Fibroblast of villous mesenchyme (primary cell): ENCODE data around the gene NR1D2. TPM values are rescaled to one million over a fixed set of nuclear protein-coding genes. Genes with fewer than 3 reads are reported as not detected.

Experiments
- DNase-seq: peaks from one replicate; pipeline ENCODE4 v3.0.0-alpha.2; 2010; ENCODE audit warnings: low read depth
- H3K4me3 ChIP-seq: 2 replicates; pipeline ENCODE4 v1.5.1; 2011; ENCODE audit warnings: low read depth, mild to moderate bottlenecking, low read length
- total RNA-seq: library from RNA; depleted of rRNA; stranded (reverse); fragments of >200 nt; gene quantifications from 2 replicates; pipeline ENCODE4 v1.2.3, GENCODE V29; 2012
- TF ChIP-seq, protein P1 (sequence below): IDR thresholded peaks from 2 replicates; pipeline ENCODE4 v1.5.1; 2012; ENCODE audit warnings: low read depth, mild to moderate bottlenecking, low read length; ENCODE audit not compliant: insufficient read depth

NR1D2 gene
- total RNA-seq, 1 donor: 35.8 TPM

DNA sequence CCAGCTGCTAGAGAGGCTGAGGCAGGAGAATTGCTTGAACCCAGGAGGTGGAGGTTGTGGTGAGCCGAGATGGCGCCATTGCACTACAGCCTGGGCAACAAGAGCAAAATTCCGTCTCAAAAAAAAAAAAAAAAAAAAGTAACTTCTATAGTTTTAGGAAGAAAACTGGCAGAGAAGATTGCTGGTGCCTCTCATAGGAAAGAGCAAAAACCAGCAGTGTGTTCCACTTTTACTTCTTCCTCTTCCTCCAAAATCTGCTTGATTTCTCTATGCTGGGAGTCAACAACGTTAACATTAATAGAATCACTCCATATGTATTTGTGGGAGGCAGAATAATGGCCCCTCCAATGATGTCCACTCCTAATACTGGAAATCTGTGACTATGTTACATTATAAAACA is 12.5 kb upstream of the NR1D2 start:
- TF ChIP-seq, protein P1, sequence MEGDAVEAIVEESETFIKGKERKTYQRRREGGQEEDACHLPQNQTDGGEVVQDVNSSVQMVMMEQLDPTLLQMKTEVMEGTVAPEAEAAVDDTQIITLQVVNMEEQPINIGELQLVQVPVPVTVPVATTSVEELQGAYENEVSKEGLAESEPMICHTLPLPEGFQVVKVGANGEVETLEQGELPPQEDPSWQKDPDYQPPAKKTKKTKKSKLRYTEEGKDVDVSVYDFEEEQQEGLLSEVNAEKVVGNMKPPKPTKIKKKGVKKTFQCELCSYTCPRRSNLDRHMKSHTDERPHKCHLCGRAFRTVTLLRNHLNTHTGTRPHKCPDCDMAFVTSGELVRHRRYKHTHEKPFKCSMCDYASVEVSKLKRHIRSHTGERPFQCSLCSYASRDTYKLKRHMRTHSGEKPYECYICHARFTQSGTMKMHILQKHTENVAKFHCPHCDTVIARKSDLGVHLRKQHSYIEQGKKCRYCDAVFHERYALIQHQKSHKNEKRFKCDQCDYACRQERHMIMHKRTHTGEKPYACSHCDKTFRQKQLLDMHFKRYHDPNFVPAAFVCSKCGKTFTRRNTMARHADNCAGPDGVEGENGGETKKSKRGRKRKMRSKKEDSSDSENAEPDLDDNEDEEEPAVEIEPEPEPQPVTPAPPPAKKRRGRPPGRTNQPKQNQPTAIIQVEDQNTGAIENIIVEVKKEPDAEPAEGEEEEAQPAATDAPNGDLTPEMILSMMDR: no peak
- DNase-seq: no peak
- H3K4me3 ChIP-seq: no peak overlapping the region

DNA sequence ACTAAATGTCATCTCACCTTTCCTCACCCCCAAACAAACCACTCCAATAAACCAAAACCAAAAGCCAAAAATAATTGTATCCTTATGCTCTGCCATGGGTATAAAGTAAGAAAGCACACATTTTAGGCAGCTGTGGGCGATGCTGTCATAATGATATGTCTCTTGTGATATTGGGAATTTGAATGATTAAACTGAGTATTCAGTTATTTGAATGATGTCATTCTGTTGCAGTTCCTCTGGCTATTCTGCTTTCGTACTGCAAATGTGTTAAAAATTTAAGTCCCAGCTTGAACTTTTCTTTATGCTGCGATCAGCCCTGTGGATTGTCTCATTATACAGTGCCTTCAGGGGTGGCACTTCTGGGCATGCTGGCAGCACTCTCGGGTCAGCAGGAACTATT is 10.8 kb upstream of the NR1D2 start:
- no peak for DNase-seq

DNA sequence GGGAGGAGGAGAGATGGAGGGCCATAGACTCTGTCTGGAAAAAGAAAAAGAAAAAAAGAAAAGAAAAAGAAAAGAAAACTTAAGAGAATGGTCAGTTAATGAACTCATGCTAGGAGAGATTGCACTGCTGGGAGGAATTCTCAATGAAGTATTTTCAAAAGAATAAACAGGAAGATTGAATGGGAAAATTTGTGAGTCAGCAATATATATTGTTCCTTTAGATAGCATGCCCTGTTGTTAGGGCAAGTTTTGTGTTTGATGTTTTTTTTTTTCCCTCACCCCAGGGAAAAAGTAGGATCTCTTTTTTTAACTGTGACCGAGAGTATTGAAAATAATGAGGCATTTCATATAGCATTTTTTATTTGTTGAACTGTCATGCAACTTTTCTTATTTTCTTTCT is 7.8 kb upstream of the NR1D2 start:
- TF ChIP-seq, protein P1: no peak
- DNase-seq: no peak
- no peak overlapping the region for H3K4me3 ChIP-seq

More for the DNA sequence above, 10.8 kb upstream of the NR1D2 start:
- TF ChIP-seq, protein P1: no peak
- H3K4me3 ChIP-seq: no peak overlapping the region

DNA sequence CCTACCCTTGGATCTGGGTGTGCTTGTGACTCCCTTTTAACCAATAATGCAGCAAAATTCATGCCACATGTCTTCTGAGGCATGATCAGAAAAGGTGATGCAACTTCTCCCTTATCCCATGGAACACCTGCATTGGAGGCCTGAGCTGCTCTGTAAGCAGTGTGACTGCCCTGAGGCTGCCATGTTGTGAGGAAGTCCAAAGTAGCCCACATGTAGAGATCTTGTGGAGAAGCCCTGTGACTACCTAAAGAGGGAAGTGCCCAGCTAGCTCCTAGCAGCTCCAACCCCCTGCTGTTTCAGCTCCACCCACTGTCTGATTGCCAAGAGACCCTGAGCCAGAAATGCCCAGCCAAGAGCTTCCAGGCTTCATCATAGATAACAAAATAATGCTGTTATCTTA is 6.4 kb upstream of the NR1D2 start:
- H3K4me3 ChIP-seq: no peak overlapping the region
- no peak for DNase-seq
- TF ChIP-seq, protein P1: no peak

DNA sequence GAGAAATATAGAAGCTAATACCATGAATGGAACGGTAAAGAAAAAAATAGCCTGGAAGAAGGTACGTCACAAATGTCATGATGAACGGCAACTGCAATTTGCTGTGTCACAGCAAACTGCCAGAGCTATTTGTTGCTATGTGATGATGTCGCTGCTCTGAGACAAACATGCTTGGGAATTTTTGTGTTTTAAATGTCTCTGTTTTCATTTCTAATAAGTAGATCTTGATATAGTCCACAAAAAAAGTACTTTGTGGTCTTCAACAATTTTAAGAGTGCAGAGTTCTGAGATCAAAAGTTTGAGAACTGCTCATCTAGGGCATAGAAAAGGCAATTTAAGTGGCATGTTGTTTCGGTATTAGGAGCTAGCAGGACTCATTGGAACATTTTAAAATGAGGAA is 4.3 kb upstream of the NR1D2 start:
- TF ChIP-seq, protein P1: no peak
- no peak for DNase-seq
- H3K4me3 ChIP-seq: no peak overlapping the region

DNA sequence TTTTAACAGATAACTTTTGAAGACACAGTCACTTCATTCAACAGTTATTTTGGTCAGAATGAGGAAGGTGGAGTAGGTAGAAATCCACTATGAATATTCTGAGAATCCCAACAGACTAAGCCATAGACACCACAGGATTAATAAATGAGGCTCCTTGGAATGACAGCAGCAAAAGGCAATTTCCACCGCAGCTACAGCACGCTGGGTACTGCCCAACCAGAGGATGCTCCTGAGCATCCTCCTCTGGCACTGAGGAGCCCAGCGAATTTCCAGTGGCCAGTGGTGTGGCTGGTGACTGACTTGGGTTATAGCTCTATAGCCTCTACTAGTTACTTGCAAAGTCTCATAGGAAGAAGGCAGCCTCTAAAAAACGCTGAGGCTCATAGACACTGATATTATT is 3.6 kb upstream of the NR1D2 start:
- no peak overlapping the region for H3K4me3 ChIP-seq
- TF ChIP-seq, protein P1: no peak
- no peak for DNase-seq

DNA sequence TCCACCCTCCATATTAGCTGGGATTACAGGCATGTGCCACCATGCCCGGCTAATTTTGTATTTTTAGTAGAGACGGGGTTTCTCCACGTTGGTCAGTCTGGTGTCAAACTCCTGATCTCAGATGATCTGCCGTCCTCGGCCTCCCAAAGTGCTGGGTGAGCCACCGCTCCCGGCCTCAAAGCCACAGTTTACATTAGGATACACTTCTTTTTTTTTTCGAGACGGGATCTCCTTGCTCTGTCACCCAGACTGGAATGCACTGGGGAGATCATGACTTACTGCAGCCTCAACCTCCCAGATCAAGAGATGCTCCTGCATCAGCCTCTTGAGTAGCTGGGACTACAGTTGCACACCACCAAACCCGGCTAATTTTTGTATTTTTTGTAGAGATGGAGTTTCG is 2.5 kb upstream of the NR1D2 start:
- DNase-seq: no peak
- no peak overlapping the region for H3K4me3 ChIP-seq
- TF ChIP-seq, protein P1: no peak
